NCI-H1436 (cell line): ENCODE measurements around the gene TMTC2.
"Not testable (repeated sequence)": the region's sequence is repeated elsewhere in the genome, so short reads cannot be mapped to it uniquely, and the experiment has no call there.

Experiments used
- DNase-seq: peaks from one replicate; lab custom pipeline; 2025; lab: John Stamatoyannopoulos, UW

TMTC2 gene

DNA sequence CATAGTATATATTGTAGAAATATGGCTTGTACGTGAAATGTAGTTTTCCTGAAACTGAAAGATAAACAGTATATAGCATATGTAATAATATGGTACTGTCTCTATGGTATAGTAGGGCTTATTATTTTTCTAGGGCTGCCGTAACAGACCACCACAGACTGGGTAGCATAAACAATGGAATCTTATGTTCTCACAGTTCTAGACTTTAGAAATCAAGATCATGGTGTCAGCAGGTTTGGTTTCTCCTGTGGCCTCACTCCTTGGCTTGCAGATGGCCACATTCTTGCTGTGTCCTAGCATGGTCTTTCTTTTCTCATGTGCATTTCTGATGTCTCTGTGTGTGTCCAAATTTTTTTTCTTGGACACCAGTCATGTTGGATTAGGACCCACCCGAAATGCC is 155.8 kb downstream of the TMTC2 start:
- no peak for DNase-seq

DNA sequence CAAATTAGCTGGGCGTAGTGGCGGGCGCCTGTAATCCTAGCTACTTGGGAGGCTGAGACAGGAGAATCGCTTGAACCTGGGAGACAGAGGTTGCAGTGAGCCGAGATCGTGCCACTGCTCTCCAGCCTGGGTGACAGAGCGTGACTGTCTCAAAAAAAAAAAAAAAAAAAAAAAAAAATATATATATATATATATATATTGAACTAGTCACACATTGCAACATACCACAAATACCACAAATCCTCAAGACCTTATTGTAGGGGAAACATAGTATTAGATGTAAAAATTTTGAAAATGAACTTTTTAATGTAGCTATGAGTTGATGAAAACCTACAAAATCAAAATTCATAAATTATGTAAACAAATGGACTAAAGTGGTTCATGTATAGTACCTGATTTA is 158.4 kb downstream of the TMTC2 start:
- DNase-seq, result not testable (repeated sequence)

DNA sequence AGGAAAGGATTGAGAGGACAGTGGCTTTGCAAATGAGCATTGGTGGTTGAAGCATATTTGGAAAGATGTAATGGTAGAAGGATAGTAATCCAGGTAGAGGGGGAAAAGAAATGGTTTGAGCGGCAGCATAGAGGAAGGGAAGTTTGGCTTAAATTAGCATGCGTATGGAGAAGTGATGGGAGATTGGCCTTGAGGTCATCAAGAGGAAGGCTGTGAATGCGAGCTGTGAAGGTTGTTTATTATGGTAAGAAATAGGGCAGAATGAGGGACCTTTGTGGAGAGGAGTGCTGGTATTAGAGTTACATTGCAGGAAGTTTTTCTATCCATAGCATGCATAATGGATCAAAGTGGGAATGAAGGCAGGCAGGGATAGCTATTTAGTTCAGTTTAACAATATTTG is 162.1 kb downstream of the TMTC2 start:
- no peak for DNase-seq

DNA sequence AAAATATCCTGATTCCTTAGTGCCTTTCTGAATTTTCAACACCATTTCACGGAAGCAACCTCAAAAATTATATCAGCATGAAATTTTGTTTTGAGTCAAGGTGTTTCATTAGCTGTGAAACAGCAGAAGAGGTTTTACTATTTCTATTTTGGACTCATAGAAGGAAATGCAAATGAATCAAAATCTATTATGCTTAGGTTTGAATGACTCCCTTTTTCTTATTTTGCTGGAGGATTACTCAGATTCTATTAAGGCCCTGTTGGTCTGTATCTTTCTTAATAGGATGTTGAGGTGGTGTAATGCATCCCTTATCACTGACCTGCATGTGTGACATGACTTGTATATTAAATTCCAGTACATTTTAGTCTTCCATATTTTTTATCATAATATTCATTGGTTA is 165.8 kb downstream of the TMTC2 start:
- DNase-seq, result no peak

DNA sequence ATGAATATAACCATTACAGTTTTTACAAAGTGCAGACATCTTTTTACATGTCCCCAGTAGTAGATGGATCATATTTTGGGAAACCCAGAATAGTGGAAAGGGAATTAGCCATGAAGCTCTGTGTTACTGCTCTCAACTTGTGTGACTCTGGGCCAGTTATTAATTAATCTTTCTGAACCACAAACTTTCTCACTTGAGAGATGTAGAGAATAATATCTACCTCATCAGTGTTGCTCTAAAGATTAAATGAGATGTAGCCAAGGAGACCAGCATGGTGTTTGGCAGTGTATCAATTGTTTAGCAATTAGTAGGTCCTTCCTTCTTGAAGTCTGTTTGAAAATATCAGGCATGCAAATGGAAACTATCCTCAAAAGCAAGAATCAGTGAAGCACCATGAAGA is 169.2 kb downstream of the TMTC2 start:
- no peak for DNase-seq

DNA sequence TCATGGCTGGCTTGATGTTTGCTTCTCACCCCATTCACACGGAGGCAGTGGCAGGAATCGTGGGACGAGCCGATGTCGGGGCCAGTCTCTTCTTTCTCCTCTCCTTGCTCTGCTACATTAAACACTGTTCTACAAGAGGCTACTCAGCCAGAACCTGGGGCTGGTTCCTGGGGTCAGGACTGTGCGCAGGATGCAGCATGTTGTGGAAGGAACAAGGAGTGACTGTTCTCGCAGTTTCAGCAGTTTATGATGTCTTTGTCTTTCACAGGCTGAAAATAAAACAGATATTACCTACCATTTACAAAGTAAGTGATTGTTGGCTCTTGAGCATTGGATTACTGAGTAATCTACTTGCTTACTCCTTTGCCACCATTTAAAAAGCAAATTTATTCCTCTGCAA is 170.6 kb downstream of the TMTC2 start:
- DNase-seq, result no peak

DNA sequence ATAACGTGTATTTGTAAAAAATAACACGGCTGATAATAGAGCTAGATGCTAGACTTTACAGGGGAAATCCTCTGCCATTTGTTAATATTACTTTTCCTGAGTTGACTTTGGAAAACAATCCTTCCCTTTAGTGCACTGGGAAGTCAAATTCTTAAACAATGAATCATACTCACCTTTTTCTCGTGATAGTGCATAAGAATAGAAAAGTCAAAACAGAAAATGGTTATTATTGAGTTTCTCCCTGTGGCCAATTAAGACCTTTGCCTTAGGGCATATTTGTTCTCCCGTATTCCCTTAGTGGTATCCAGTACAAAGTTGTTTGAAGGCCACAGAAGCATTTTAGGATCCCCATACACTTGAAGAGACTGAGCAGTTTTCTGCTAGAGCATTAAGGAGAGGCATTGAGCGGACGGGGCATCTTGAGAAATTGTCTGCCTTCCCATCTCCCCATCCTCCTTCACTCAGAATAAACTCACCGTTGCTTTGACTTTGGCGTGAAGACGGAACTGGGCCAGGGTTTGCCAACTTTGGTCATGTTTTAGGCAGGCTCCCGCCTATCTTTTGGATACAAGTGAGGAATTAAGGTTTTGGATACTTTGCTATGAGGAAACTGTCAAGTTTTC is 171.3 kb downstream of the TMTC2 start:
- no peak for DNase-seq

DNA sequence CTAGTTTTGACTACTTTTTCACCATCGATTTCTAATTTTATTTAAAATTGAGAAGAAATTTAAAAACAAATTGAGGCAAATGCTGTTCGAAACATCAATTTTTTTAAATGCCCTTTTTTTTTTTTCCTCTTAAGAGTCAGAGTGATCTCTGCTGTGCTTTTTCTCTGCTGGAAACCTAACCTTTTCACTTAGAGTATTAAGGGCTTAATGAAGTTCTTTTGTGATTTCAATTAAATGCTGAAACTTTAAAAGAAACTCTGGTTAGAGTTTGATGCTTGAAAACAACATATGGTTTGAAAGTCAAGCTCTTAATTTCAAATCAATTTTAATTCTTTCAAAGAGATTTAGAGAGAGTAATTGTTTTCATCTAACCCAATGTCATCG is 171.8 kb downstream of the TMTC2 start:
- no peak for DNase-seq

DNA sequence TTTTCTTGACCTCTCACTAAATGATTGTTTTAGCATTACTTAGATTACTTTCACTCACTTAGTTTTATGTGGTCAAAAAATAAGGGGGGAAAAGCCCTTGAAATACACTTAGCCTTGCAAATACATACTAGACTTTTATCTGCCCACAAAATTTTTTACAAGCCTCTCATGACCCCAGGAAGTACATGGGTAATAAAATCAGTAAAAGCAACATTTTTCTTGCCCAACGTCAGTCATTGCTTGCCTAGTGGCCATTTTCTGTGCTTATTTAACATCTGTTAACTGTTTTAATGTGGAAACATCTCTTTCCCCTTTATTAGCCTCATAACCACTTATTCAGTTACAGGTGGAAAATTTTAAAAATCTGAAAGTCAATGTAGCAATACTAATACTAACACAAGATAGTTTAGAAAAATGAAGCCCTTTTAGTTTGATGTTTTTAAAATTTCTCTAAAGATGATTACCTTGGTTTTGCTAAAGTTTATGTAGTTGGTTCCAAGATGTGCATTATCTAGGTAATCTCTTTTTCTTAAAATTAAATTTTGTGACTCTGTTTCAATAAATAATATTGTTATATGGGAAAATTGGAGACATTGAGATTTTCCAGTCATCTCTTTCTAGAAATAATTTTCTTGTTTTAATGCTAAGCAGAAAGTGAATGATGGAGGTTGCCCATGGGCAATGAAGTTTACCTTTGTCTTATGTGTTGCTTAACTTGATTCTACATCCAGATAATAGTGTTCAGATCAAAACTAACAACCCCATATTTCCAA is 175.5 kb downstream of the TMTC2 start:
- no peak for DNase-seq

DNA sequence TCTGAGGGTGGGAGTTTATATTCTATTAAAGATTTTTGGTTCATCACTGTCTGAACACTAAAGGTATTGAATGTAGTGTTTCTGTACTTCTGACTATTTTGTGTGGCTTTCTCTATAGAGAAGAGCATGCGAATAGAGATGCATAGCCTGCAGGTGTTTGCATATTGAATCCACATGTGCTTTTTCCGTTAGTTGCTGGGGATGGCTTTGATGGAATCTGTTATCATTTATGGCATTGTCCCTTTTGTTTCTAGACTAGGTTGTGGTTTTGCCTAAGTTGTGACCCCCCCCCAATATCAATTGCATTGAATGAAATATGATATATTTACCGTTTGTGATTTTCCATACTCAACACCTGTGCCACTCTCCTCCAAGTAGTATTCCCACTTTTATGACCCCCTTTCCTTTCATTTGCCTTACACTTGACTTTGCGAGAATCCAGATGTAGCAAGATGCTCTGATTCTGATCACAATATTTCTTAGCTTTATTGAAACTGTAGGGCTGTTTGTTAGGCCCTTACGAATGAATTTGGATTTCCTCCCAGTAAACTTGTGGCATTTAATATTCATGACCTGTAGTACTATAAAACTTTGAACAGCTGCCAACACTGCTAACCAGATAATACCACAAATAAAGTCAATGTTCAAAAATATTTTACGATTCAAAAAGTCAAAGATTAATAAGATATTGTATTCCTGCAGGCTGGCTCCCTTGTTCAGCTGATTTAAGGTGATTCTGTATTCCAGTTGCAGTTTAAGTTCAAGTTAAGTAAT is 176.4 kb downstream of the TMTC2 start:
- DNase-seq, result no peak

DNA sequence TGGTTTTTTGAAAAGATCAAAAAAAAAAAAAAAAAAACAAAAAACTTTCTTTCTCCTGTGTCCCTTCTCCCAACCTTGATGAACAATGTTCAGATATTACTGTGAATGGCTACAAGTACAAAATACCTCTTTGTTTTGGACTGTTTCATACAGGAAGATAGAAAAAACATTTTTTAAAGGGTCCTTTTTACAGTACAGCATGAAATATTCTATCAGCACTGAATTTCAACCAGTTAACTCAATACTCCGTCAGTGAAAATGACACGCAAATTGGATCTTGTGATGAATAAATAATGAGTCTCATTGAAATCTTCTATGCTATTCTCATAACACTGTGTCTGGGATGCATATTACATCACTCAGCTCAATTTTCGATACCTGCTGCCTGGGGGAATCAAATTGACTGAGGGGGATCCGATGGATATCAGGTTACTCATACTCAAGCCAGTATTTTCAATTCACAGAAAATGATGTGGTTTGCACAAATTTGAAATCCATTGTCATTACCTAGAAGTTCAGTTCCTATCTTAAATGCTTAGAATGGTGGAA is 179.6 kb downstream of the TMTC2 start:
- peak; percentile 24 for DNase-seq

DNA sequence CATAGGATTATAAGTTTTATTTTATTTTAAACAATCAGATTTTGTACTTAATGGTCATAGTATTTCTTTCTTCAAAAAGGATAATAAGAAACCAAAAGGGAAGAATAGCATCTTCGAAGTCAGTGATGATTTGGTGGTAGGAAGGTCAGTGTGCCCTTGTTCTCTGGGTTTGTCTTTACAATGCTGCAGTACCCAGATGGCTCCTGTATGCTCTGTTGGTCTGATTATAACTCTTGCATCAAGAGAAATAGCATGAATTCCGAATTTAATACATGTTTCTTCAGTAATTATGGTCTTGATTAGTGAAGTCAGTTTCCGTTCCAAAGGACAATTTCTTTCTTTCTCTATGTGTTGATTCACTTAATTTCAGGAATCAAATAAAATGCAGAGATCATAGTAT is 180.2 kb downstream of the TMTC2 start:
- no peak for DNase-seq

DNA sequence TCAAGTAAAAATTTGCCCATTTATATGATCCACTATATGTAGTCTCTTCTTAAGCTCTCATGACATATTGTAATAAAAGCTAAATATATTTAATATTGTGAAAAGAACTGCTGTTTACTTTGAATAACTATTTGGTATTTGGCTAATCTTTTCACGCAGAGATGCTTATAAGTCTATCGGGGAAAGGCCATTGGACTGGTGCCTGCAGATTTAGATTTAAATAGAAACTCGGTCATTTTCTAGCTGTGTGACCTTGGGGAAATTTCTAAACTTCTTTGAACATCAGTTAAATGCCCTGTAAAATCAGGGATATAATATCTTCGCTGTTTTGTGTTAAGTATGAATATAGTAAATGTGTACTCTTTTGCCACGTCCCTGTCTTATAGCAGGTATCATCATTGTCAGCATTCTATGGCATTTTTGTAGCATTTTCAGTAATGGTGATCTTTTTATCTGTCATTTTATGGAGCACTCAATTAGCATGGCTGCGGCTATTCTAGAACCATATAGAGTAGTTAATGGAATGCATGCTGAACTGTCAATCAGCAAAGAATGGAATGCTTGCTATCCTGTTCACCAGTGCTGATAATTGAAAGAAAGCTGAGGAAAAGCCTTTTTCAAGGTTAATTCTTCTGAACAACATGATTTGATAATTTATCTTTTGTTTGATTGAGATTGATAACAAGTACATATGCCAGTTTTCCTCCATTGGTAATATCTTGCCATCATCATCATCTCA is 181.2 kb downstream of the TMTC2 start:
- DNase-seq, result no peak

DNA sequence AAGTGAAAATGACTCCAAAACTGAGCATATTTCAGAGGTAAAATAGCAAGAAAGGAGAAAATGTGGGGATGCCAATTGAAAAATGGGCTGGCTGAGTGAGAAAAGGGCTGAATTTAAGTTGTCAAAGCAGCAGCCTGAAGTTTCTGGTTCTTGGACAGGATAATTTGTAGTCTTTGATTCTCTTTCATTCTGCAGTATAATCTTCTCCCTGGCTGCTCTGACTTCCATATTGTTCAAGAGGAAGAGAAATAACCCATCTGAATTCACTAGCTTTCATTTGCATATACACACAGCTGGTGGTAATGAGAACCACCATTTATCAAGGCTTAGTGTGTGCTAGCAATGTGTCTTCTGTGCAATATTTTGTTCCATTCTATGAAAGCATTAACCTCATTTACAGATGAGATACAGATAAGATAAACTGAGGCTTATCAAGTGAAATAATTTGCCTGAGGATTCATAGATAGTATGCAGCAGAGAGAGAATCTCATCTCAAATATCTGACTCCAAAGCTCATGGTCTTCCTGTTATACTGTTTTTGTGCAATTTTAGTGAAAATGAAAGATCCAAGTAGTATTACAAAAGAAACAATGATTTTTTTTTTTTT is 184.2 kb downstream of the TMTC2 start:
- no peak for DNase-seq

DNA sequence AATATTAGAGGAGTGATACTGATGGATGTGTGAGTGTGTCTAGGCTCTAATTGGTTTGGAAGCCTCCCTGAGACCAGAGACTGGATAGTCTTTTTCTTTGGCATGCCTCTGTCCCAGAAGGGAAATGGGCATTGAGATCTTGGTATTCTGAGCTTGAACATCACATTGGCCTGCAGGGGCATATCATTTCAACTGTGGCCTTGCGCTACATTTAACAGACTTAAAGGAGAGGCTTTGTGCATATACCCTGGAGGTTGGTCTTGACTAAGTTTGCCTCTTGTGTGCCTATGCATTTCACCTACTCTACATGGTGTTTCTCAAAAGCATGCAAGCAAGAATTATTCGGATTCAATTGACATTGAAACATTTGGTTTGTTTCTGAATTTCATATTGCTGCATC is 185.4 kb downstream of the TMTC2 start:
- no peak for DNase-seq

DNA sequence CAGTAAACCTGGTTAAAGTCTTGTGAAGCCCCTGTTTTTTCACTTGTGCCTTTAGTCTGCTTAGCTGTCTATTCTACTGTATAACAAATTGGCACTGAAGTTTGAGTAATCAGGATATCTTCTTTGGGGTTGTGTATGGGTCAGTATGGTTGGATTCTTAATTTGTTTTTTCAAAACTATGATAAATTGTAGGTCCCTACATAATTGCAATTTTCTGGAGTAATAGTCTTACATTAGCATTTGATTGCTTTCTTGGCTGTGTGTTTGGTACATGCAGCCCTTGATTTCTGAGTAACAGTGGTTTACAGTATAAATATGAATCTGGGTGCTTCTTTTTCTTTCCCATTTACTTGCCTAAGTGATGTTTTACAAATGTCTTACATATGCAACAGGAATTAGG is 186.6 kb downstream of the TMTC2 start:
- no peak for DNase-seq

DNA sequence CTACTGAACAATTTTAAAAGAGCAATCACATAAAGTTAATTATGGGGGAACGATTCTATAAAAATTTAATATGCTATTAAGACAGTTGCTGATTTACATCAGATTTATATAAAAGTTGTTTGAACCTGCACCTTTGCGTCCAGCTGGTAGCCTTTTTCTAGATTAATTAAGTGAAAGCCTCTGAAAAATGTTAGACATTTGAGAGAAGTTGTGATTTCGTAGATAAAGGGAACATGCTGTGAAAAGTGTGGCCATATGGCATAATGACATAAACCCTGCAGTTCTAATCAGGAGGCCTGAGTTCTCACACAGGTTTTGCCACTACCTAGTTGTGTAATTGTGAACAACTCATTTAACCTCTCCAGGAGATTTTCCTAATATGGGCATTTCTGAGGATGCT is 187.2 kb downstream of the TMTC2 start:
- DNase-seq, result no peak

DNA sequence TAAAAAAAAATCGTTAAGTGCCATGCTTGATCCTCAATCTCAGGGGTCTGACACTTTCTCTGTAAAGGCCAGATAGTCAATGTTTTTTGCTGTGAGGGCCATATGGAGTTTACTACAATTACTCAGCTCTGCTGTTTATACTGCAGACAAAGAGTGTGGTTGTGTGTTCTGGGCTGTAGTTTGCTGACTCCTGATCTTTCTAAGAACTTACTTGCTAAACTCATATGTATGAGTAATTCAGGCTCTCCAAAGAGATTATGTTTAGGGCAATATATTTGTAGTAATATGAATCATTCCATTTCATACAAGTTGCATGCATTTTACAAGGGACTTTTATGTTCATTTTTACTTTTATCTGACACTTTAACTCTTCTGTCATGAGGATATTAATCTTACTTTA is 188.2 kb downstream of the TMTC2 start:
- DNase-seq, result no peak

DNA sequence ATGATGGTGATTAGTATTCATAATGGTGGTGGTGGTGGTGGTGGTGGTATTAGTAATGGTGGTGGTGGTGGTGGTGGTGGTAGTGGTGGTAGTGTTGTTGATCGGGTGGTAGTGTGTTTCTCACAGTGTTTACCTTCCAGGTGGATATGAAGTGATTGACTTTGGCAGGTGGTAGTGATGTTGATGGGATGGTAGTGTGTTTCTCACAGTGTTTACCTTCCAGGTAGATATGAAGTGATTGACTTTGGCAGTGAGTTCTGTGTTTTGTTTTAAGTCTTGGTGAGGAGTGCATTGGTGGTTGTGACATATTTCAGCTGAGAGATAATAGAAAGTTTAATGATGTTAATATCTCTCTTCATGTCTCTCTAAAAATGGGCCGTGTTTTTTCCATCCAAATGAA is 189.4 kb downstream of the TMTC2 start:
- no peak for DNase-seq

DNA sequence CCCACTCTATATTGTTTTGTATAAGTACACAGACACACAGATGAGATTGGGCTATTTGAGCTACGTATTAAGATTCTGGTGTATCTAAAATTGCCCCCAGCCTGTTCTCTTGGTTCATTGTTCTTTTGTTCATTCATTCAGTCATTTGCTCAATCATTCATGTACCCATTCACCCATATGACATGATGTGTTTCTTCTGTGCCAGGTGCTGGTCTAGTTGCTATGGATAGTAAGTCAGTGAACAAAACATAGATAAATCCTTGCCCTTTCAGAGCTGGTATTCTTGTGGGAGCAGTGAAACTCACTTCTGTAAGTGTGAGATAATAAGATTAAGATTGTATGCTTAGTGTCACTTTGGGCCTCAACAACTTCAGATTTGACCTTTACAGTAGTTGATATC is 191.3 kb downstream of the TMTC2 start:
- DNase-seq, result no peak

DNA sequence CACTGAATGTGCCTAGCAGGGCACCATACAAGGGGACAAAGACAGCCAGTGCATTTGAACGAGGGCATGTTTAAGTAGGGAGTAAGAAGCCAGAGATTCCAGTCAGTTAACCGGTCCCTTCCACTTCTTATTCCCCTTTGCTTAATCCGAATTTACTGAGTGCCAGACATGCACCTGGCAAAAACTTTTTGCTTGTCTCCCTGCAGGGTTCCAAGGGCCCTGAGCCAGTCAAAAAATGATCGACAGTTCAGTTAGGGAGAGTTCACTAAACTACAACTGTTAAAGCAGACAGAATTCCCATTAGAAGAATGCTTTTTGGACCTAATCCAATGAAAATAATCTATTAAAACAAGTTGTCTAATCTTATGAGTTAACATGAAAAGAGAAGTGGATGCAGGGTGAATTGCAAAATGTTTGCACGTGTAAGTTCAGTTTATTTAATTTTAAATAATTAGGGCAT is 193.8 kb downstream of the TMTC2 start:
- DNase-seq, result no peak
